GF-D8 (cell line): ENCODE results near the gene MGARP.
"Not testable (repeated sequence)": the region's sequence is repeated elsewhere in the genome, so short reads cannot be mapped to it uniquely, and the experiment has no call there.

ENCODE experiments used
- DNase-seq: peaks from one replicate; lab custom pipeline; 2025; lab: John Stamatoyannopoulos, UW

Gene MGARP

DNA sequence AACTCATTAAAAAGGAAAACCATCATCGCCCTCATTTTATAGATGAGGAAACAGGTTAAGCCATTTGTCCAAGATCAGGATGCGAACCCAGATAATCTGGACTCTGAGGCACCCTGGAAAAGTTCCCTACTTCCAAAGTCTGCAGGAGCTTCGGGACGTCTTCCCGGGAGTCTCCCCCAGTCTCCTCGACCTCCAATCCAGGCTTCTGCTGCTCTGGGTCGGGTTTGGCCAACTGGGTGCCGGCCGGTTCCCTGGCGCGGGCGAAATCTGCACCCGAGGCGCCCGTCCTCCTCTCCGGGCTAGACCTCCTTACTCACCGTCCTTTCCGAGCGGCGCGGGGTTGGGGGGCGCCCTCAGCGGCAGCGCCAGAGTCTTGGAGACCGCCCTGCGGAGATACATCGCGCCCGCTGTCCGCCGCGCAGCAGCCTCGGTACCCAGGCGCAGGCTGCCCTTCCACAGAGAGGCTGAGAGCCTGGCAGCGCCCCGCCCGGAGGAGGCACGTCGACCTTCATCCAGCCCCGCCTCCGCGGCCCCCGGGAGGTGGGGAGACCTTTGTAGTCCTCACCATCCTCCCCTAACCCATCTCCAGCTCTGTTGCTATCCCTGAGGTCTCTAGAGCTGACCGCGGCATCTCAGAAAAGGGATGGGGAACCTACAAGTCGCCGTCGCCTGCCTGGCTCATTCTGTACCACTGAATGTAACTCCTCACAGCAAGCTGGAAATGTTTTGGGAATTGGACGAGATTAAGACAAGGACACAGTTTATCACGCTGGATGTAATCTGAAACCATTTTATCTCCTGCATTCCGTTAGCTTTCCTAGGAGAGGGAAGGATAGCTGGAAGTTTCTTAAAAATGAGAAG lies at the start of gene MGARP:
TSS of gene MGARP (minus strand) at position 466 of the 861 bp plus-strand sequence. CDS start at position 399, 67 bp downstream.
- DNase-seq, result no peak

DNA sequence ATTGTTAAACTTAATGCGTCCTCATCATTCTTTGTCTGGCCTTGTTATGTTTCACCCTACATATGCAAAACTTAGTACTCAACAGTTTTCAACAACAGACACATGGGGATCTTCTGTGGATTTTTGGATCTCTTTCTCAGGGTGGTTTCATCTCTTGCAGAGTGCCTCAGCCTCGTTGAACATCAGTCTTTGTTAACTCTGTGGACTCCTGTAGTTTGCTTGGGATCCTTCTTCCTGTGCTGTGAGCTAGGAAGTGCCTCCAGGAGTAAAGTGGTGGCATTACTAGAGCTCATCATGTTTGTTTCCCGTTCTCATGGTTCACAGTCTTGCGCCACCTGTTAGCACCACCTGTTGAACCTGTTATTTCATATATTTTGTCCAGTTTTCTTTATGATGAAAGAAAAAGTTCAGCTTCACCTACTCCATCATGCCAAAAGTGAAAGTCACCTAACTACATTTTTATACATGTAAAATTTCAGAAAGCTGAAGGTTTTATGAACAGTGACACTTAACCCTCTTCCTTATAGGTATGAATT lies 49.7 kb upstream of the MGARP start:
- DNase-seq, result no peak

DNA sequence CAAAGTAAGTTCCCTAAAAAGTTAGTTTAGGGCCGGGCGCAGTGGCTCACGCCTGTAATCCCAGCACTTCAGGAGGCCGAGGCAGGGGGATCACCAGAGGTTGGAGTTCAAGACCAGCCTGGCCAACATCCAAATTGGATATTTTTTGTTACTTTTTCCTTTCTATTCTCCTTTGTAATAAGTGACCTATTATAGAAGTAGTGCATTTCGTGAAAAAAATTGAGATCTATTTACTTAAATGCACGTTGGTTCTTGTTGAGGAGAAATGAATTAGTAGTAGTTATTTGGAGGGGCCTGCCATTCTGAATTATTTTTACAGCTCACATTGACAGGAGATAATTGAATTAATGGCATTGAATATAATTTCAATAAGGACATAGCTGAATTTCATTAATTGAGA lies 44.6 kb upstream of the MGARP start:
- no peak for DNase-seq

DNA sequence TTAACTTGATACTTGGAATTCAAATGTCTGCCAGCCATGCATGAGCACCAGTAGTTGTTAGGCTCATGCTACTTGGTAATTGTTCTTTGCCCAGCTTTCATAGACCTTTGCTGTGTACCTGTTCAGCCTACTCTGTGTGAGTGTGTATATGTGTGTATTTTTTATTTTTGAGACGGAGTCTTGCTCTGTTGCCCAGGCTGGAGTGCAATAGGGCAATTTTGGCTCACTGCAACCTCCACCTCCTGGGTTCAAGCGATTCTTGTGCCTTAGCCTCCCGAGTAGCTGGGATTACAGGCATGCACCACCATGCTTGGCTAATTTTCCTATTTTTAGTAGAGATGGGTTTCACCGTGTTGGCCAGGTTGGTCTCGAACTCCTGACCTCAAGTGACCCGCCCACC lies 42.5 kb upstream of the MGARP start:
- DNase-seq, result not testable (repeated sequence)

DNA sequence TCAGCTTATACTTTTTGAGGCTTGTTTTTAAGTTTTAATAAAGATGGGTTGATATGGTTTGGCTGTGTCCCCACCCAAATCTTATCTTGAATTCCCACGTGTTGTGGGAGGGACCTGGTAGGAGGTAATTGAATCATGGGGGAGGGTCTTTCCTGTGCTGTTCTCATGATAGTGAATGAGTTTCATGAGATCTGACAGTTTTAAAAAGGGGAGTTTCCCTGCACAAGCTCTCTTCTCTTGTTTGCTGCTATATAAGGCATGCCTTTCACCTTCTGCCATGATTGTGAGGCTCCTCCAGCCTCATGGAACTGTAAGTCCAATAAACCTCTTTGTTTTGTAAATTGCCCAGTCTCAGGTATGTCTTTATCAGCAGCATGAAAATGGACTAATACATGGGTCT lies 42.0 kb upstream of the MGARP start:
- not testable (repeated sequence) for DNase-seq

DNA sequence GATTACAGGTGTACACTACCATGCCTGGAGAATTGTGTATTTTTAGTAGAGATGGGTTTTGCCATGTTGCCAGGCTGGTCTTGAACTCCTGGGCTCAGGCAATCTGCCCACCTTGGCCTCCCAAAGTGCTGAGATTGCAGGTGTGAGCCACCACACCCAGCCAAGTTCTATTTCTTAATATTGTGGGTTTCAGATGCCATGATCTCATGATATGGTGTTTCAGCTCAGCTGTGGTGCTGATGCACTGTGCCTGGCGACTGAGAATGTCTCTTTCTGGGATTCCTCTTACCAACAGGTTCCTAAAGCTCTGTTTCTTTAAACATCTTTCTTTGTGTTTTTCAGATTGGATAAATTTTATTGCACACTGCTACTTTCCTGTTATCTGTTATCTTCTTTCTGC lies 39.5 kb upstream of the MGARP start:
- DNase-seq, result no peak

DNA sequence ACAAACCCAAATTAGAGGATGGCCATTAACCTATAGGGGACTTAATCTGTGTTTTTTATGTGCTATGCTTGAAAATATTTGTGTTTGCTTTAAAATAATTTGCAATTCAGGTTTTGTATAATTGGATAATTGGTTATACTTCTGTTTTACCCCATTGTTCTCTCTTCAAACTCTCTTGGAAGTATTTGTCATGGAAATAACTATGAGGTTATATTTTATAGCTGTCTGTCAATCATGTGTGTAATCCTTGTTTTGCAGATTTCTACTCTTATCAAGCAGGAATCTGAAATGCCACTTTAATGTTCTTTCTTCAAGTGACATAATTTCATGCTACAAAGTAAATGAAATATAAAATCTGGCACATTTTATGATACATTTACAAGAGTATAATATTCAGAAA lies 37.6 kb upstream of the MGARP start:
- DNase-seq, result no peak

DNA sequence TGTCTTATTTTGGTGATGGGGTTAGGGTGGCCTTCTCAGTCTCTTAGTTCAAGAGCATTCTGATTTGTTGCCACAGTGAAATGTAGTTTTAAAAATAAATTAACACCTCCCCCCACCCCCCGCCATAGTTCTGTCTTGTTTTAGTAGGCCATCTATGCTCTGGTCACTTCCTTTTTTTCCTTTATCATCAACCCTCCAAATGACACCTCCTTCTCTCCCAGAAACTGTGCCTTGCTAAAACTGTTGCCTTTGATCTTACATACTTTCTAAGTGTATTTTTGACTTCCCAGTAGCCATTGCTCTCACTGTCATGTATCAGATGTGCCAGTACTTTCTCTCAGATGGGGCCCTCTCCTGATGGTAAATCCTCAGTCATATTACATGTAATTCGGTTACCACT lies 36.7 kb upstream of the MGARP start:
- no peak for DNase-seq

DNA sequence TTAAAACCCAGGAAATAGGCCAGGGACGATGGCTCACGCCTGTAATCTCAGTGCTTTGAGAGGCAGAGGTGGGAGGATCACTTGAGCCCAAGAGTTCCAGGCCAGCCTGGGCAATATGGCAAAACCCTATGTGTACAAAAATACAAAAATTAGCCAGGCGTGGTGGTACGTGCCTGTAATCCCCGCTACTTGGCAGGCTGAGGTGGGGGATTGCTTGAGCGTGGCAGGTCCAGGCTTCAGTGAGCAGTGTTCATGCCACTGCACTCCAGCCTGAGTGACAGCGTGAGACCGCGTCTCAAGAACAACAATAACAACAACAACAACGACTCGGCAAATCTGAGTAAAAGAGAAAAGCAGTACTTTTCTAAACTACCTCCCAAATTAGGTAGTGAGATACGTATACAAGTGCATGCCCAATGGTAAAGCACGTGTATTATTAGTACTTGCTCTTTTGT lies 35.2 kb upstream of the MGARP start:
- DNase-seq, result no peak

DNA sequence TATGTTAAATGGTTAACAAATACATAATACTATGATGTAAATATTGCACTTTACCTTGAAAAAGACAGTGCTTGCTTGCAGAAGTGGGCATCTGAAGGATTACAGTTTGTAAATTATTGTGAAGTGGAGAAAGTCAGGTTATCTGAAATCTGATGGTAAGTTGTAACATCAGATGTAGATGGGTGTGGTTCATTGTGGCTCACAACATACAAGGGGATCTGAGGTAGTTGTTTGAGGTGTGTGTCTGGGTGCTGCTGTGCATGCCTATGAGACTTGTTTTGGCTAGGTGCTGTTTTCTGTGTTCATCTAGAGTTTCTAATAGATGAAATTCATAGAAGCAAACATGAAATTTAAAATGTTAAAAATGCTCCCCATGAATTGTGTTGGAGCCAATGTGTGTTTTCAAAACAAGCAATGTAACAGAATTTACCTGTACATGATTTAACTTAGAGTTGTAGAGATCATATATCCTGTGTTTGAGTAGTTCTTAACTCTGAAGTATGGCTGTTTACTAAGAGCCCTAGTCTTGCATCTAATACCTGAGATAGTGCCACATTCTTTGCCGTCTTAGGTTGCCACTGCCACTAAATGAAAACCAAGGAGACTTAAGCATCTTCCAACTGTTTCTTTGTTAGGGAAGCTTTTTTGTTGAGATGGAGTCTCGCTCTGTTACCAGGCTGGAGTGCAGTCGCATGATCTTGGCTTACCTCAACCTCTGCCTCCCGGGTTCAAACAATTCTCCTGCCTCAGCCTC lies 34.2 kb upstream of the MGARP start:
- no peak for DNase-seq

DNA sequence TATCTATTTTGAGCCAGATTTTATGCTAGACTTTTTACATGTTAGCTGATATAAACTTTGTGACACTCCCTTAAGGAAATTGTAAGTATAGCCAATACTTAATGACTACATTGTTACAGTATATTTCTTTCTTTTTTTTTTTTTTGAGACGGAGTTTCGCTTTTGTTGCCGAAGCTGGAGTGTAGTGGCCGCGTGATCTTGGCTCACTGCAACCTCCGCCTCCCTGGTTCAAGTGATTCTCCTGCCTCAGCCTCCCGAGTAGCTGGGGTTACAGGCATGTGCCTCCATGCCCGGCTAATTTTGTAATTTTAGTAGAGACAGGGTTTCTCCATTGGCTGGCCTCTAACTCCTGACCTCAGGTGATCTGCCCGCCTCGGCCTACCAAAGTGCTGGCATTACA lies 33.4 kb upstream of the MGARP start:
- DNase-seq, result not testable (repeated sequence)

DNA sequence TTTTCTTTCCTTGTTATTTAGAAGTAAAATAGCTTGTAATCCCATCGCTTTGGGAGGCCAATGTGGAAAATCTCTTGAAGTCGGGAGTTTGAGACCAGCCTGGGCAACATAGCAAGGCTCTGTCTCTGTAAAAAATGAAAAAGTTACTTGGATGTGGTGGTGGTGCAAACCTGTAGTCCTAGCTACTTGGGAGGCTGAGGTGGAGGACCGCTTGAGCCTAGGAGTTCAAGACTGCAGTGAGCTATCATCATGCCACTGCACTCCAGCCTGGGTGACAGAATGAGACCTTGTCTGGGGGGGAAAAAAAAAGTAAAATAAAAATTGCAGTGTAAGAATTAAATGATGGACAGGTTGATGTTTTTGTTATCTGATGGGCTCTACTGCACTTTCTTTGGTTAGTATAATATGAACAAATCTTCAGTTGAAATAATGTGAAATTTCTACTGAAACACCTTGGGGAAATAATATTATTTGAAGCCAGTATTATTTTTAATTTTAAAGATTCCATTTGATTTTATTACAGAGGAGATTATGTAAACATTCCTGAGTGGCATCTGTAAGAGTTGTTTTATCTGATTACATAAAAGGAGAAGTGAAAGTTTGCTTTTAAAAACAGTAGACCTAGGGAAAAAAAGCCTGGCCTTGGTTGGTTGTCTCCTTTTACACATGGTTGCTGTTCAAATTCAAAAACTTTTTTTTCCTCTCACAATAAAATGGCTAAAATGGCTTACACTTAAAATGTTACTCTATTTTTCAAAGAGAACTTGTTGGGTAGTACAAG lies 32.7 kb upstream of the MGARP start:
- DNase-seq, result no peak

DNA sequence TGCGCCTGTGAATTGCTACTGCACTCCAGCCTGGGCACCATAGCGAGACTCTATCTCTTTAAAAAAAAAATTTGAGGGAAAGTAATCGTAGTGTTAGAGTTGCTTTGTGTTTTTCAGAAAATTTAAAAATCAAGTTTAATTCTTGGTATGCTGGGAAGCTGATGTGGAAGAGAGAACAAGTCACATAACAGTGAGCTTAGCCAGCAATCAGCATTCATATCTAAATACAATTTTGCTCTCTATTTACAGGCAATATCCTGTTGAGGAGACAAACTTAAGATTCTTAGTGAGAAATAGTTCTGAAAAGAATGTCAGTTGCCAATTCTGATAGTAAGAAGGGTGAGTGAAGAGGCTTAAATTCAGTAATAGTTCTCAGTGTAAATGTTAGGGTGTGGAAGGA lies 31.9 kb upstream of the MGARP start:
- no peak for DNase-seq

DNA sequence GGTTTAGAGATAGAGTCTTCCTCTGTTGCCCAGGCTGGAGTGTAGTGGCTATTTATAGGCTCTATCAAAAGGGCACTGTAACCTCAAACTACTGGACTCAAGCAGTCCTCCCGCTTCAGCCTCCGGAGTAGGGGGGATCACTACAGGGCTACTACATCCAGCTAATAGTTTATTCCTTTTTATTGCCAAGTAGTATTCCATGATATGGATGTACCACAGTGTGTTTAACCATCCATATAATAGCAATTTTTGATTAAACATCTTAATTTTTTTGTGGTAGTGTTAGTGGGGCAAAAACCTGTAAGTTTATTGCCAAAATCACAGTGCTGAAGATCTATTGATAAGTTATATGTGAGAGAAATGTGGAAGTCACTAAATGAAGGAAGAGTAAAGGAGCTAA lies 24.9 kb upstream of the MGARP start:
- DNase-seq, result no peak

DNA sequence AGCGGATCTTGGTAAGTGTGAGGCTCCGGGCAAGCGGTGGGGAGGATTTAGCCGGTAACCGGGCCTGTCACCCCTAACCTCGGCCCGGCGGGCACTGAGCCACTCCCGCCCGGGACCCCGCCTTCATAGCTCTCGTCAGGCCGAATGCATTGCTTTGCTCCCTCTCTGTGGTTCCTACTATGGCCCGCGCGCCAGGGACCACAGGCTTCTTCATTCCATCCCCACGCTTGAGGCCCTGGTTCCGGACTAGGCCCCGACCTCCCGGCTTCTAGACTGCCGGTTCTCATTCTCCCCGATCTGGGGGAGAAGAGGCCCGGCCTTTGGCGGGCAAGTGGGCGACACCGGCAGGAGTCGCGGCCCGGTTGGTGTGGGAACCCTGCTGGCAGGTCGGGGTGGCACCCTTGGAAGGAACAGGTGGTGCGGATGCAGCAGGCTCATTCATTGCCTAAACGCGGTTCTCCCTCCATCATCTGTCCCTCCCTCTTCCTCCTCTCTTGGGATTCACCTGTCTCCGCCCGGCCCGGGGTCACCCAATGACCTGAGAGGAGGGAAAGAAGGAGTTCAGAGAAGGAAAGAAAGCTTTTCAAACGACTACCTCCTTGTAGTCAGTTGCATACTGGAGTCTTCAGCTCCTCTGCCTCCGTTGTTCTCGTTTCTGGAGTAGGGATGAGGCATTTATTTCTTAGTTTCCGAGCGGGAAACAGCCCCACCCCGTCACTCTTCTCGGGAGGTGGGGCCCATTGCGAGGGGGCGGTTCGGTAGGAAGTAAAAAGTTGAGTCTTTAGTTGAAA lies 22.0 kb upstream of the MGARP start, which contains the start of gene NDUFC1:
TSS of gene NDUFC1 (minus strand) at position 657 of the 791 bp plus-strand sequence. CDS start 6,679 bp downstream, outside the sequence.
- DNase-seq, result no peak

DNA sequence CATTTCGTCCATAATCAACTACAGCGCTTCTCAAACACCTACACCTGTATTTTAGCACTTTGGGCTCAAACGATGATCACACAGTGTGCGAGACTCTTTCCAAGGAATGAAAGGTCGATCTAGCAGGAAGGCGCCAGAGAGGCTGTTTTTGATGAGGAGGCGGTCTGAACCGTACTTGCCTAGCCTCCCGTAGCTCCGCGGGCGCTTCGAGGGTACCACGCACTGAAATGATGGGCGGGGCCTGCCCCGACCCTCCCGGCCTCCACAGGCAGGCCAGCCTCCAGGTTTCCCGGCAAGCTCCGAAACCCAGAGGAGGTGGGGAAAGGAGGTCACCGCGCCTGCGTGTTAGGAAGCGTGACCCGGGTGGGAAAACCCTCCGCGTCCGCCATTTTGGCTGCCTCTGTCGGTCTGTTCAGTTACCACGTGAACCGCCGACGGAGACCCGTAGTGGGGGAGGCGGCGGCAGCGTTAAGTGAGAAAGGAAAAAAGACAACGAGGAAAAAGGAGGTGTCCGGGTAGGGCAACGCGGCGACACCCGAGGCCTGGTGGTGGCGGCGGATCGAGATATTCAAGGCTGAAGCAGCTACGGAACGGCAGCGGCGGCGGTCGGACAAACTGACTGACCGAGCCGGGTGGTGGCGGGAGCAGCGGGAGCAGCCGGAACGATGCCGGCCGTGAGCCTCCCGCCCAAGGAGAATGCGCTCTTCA lies 21.2 kb upstream of the MGARP start, which contains the start of gene NAA15:
TSS of gene NAA15 (plus strand) at position 393 of the 708 bp plus-strand sequence. CDS start at position 666, 273 bp downstream.
- DNase-seq, result peak; percentile 96

DNA sequence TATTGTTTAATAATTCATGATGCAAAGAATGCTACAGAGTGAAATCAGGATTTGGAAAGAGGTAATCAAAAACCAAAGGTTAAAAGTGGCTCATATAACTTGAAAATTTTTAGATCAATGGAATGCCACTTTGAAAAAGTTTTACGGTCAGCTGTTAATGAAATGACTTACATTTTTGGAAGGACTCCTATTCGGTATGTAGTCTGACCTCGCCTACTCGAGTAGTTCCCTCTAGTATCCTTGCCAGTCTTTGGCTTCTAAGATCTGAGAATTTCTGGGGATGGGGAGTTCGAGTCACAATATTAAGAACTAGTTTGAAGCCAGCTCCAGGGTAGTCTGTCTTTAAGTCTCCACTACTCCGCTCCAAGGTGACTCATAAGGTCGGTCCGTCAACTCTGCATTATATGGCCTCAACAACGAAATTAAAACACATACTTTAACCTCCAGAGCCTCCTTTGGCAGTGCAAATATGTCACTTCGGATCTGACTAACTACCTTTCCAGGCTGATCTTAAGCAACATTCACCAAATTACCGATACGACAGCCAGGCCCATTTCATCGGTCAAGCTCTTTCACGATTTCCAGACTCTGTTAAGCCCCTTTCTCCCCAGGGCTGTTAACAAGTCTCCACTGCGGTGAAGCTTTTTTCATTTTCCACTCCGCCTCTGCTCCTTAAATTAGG lies 20.5 kb upstream of the MGARP start:
- DNase-seq, result no peak

DNA sequence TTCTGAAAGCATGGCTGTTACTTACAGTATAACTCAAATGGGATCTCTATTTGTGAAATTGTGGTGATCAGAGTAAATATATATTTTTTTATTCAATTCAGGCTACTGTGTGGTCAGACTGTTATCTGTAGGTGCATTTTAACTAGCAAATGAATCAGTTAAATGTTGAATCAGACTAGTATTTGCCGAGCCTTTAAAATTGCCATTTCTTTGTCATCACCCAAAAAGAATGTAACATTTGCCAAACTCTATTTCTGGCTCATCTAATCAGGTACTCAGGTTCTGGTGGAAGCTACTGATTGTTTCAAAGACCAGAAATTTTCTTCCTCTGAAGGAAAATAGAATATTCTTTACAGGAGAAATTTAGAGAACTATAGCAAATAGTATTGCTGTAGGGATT lies 19.5 kb upstream of the MGARP start:
- no peak for DNase-seq

DNA sequence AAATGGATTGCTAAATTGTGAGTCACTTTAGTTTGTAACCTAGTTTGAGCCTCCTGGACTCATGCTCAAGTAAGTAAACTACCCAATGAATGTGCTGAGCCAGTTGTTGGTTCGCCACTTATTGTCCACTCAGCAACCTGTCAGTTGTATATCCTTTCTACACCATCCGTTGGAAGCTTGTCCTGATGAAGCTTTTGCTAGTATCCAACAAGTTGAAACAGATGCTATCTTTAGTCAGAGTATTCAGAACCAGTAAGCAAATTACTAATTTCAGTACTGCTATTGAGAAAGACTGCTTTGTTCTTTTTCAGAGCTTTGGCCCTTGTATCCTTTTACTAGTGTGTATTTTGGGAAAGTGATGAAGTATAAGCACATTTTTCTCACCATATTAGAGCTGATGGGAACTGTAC lies 17.0 kb upstream of the MGARP start:
- DNase-seq, result no peak

DNA sequence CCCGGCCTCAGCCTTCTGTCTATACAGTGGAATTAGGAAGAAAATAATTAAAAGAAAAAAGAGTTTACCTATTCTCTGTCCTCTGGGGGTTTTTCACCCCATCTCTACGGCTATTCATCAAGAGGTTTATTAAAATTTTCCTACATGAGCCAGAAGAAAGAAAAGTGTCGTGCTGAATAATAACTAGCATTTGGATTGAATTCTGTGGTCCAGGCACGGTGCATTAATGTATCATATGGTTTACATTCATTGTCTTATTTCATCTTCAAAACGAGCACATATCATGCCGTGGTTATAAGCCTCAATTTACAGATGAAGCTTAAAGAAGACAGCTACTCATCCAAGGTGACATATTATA lies 15.9 kb upstream of the MGARP start:
- no peak for DNase-seq
